ENCODE results near the gene POLR3K.

DNA sequence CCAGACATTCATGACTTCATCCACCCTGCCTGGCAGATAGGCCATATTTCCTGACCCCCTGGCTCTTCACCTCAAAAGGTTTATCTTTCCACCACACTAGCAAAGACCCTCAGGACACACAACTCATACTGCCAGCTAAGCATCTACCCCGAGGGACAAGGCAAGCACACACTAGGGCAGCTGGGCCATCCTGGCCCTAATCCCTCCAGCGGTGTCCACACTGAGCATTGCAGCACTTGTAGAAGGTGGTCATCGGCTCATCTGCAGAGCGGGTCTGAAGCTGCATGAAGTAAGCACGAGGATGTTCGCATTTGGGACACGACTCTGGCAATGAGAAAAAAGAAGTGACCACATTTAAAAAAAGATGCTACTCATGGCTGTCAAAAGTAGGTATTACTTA, 6.2 kb downstream of the POLR3K start:
- TF ChIP-seq CTCF (IDR thresholded peaks at IDR 0.05; ENCODE audit: low read length) (no peak), EZH2 (optimal IDR thresholded peaks at IDR 0.05; ENCODE audit: low read depth, low read length) (no peak), EZH2phosphoT487 (IDR thresholded peaks at IDR 0.05; ENCODE audit: low read length) (no peak)
